ENCODE data around the gene GSTM5.

GRCh38 chr1:109712321-109712864, 342 bp downstream of the GSTM5 start:
- TF ChIP-seq CTCF (IDR thresholded peaks at IDR 0.05) (no peak), POLR2A (IDR thresholded peaks at IDR 0.05) (no peak)

Data from adrenal gland (tissue), 5 donors.